ENCODE data around the gene PAX5. TPM values are rescaled to one million over a fixed set of nuclear protein-coding genes. Genes with fewer than 3 reads are reported as not detected.

The PAX5 gene
- total and polyA plus RNA-seq, 2 of the 13 experiments (the other 11 are each of a cell fraction or from before 2014, with no cell fraction given), result not detected

DNA sequence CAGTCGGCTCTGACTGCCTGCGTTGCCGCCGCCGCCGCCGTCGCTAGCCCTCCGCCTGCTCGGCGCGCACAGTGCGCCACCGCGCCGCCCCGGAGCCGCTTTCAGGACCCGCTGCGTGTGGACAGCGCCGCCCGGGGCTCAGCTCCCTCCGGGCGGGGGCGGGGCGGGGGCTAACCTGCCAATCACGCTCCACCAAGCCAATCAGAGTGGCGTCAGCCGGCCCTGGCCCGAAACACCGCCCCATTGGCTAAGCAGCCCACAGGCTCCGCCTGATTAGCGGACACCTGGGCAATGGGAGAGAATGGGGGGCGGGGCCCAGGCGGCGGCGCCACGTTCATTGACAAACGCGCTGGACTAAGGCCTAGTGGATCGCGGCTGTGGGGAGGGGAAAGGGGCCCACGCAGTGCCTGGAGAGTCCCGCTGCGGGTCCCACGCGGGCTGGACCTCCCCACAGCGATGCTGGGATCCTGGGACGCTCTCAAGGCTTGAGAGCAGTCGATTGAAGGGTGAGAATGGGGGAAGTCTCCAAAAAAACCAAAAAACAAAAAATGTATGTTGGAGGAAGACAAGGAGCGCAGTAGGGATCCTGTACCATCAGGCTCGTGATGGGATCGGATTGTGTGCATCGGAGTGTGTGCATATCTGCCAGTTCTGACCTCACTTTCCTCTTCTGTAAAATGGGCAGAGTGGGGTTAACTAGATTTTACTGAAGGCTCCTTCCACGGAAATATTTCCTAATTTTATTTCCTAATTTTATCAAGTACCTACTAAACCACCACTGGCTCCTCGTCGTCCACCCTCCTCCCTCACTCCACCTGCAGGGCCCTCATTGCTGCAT is 6.3 kb downstream of the PAX5 start (continued):
- TF ChIP-seq ZNF235 (CRISPR knock-in tag; IDR thresholded peaks at IDR 0.05; ENCODE audit: borderline replicate concordance) (peak; percentile 83; the same call in 1 of the 2 replicates), KDM6A (CRISPR knock-in tag; IDR thresholded peaks at IDR 0.05; ENCODE audit: low read depth) (no peak), HOXA9 (CRISPR knock-in tag; IDR thresholded peaks at IDR 0.05; ENCODE audit: borderline replicate concordance) (peak; percentile 94; the same call in 1 of the 2 replicates), MED13 (CRISPR knock-in tag; IDR thresholded peaks at IDR 0.05) (peak; percentile 89), TEF (CRISPR knock-in tag; IDR thresholded peaks at IDR 0.05) (peak; percentile 90), ZFYVE20 (CRISPR knock-in tag; IDR thresholded peaks at IDR 0.05; ENCODE audit: borderline replicate concordance, low read depth) (peak; percentile 95; the same call in 1 of the 2 replicates), KLF15 (CRISPR knock-in tag; IDR thresholded peaks at IDR 0.05; ENCODE audit: borderline replicate concordance) (peak; percentile 98), CENPT (CRISPR knock-in tag; IDR thresholded peaks at IDR 0.05; ENCODE audit: low read depth) (peak; percentile 94), CBFB (CRISPR knock-in tag; IDR thresholded peaks at IDR 0.05) (peak; percentile 79; the same call in 1 of the 2 replicates), ZNF792 (CRISPR knock-in tag; IDR thresholded peaks at IDR 0.05) (peak; percentile 95), ZNF567 (CRISPR knock-in tag; IDR thresholded peaks at IDR 0.05; ENCODE audit: borderline replicate concordance) (peak; percentile 81; the same call in 1 of the 2 replicates), NFIC (IDR thresholded peaks at IDR 0.05; ENCODE audit: low read length) (no peak), HHEX (CRISPR knock-in tag; IDR thresholded peaks at IDR 0.05) (no peak), SOX6 (IDR thresholded peaks at IDR 0.05) (no peak), SOX6 (CRISPR knock-in tag; IDR thresholded peaks at IDR 0.05) (peak; percentile 45; the same call in 1 of the 2 replicates), HCFC1 (IDR thresholded peaks at IDR 0.05; ENCODE audit: low read depth, low read length) (no peak), E2F1 (CRISPR knock-in tag; IDR thresholded peaks at IDR 0.05) (peak; percentile 76; the same call in 1 of the 2 replicates), NFKBIZ (CRISPR knock-in tag; IDR thresholded peaks at IDR 0.05) (peak; percentile 96), PAF1 (CRISPR knock-in tag; IDR thresholded peaks at IDR 0.05) (no peak), ZEB1 (IDR thresholded peaks at IDR 0.05; ENCODE audit: insufficient replicate concordance, low read depth) (no peak), CBX1 (IDR thresholded peaks at IDR 0.05; ENCODE audit: low read depth) (no peak), DNMT3B (CRISPR knock-in tag; conservative IDR thresholded peaks at IDR 0.05) (peak; percentile 90; the same call in 1 of the 2 replicates), SIN3A (IDR thresholded peaks at IDR 0.05; ENCODE audit: borderline replicate concordance, low read depth, low read length) (peak; percentile 81; the same call in 1 of the 2 replicates), MXI1 (IDR thresholded peaks at IDR 0.05; ENCODE audit: borderline replicate concordance, low read depth, low read length) (peak; percentile 82; the same call in 1 of the 3 replicates)
- TF ChIP-seq, protein P1, sequence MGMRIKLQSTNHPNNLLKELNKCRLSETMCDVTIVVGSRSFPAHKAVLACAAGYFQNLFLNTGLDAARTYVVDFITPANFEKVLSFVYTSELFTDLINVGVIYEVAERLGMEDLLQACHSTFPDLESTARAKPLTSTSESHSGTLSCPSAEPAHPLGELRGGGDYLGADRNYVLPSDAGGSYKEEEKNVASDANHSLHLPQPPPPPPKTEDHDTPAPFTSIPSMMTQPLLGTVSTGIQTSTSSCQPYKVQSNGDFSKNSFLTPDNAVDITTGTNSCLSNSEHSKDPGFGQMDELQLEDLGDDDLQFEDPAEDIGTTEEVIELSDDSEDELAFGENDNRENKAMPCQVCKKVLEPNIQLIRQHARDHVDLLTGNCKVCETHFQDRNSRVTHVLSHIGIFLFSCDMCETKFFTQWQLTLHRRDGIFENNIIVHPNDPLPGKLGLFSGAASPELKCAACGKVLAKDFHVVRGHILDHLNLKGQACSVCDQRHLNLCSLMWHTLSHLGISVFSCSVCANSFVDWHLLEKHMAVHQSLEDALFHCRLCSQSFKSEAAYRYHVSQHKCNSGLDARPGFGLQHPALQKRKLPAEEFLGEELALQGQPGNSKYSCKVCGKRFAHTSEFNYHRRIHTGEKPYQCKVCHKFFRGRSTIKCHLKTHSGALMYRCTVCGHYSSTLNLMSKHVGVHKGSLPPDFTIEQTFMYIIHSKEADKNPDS (CRISPR knock-in tag; IDR thresholded peaks at IDR 0.05), result peak; percentile 79; the same call in 1 of the 2 replicates
- TF ChIP-seq, protein P2, sequence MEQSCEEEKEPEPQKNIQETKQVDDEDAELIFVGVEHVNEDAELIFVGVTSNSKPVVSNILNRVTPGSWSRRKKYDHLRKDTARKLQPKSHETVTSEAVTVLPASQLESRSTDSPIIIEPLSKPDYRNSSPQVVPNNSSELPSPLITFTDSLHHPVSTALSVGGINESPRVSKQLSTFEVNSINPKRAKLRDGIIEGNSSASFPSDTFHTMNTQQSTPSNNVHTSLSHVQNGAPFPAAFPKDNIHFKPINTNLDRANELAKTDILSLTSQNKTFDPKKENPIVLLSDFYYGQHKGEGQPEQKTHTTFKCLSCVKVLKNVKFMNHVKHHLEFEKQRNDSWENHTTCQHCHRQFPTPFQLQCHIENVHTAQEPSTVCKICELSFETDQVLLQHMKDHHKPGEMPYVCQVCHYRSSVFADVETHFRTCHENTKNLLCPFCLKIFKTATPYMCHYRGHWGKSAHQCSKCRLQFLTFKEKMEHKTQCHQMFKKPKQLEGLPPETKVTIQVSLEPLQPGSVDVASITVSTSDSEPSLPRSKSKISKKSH (CRISPR knock-in tag; IDR thresholded peaks at IDR 0.05; ENCODE audit: borderline replicate concordance), result peak; percentile 86

All from HepG2 (cell line).